SU-DHL-6 (cell line): Measurements from ENCODE around the gene FAU.

Source experiments
- H2AFZ ChIP-seq: fragments of 200-600 bp; sonication (generic); 2 replicates; pipeline ENCODE4 v1.6.1; 2014; ENCODE audit warnings: low read depth, mild to moderate bottlenecking, moderate library complexity, mixed read lengths, antibody characterized with exemption, low read length; ENCODE audit not compliant: severe bottlenecking
- H3F3A ChIP-seq: fragments of 200-600 bp; shearing (Covaris generic); 2 replicates; pipeline ENCODE4 v1.6.0; 2016; ENCODE audit warnings: antibody characterized with exemption, mild to moderate bottlenecking; ENCODE audit not compliant: insufficient read depth
- H3K27ac ChIP-seq: fragments of 200-600 bp; sonication (generic); 2 replicates; pipeline ENCODE4 v1.5.1; 2016; ENCODE audit warnings: low read depth, mild to moderate bottlenecking, low read length, moderate library complexity, mixed read lengths
- H3K27me3 ChIP-seq: fragments of 200-600 bp; sonication (generic), shearing (Covaris generic); 2 replicates; pipeline ENCODE4 v1.6.0; 2014; ENCODE audit warnings: mild to moderate bottlenecking, low read length
- H3K36me3 ChIP-seq: fragments of 200-600 bp; sonication (generic); 2 replicates; pipeline ENCODE4 v1.6.1; 2014; ENCODE audit warnings: mild to moderate bottlenecking, low read length, mixed read lengths
- H3K4me2 ChIP-seq: fragments of 300-600, 200-600 bp; shearing (Covaris generic), sonication (generic); 2 replicates; pipeline ENCODE4 v1.6.0; 2014; ENCODE audit warnings: low read length, low read depth, mild to moderate bottlenecking; ENCODE audit not compliant: poor library complexity, severe bottlenecking
- H3K4me3 ChIP-seq: fragments of 200-600 bp; sonication (generic); 2 replicates; pipeline ENCODE4 v1.5.1; 2014; ENCODE audit warnings: antibody characterized with exemption, low read length, mild to moderate bottlenecking, mixed read lengths; ENCODE audit not compliant: insufficient read depth, poor library complexity, severe bottlenecking
- H3K79me2 ChIP-seq: fragments of 200-600 bp; sonication (generic); 2 replicates; pipeline ENCODE4 v1.6.1; 2014; ENCODE audit warnings: mild to moderate bottlenecking, low read length, moderate library complexity; ENCODE audit not compliant: insufficient read depth
- H3K9ac ChIP-seq: fragments of 200-600 bp; sonication (generic); 2 replicates; pipeline ENCODE4 v1.7.0; 2014; ENCODE audit warnings: mild to moderate bottlenecking, low read length
- H3K9me2 ChIP-seq: fragments of 200-600 bp; sonication (generic); replicated peaks from 2 replicates; pipeline ENCODE4 v1.6.1; 2014; ENCODE audit warnings: low read length; ENCODE audit not compliant: insufficient read depth
- H3K9me3 ChIP-seq: fragments of 200-600 bp; sonication (generic); 2 replicates; pipeline ENCODE4 v1.6.1; 2014; ENCODE audit warnings: low read length, mixed read lengths; ENCODE audit not compliant: insufficient read depth
- H4K20me1 ChIP-seq: fragments of 200-600 bp; sonication (generic); 2 replicates; pipeline ENCODE4 v1.6.1; 2014; ENCODE audit warnings: low read depth, mild to moderate bottlenecking, antibody characterized with exemption, low read length, moderate library complexity, mixed read lengths
- CTCF ChIP-seq: fragments of 200-600 bp; sonication (generic); IDR thresholded peaks from one replicate; pipeline ENCODE4 v1.5.1; 2017; ENCODE audit warnings: antibody characterized with exemption, mild to moderate bottlenecking, low read length, moderate library complexity; ENCODE audit not compliant: insufficient read depth, poor library complexity, severe bottlenecking
- EZH2phosphoT487 ChIP-seq: fragments of 200-600 bp; sonication (generic), shearing (Covaris generic); conservative IDR thresholded peaks from 2 replicates; pipeline ENCODE4 v1.6.1; 2018; ENCODE audit warnings: mild to moderate bottlenecking, antibody characterized with exemption, low read length, moderate library complexity, mixed read lengths

FAU gene

GRCh38 chr11:65078151-65078550, 43.8 kb downstream of the FAU start:
- Histone ChIP-seq H3K27me3 (no peaks in the 10 kb centered on the region), H3K4me2 (peak overlapping the region; percentile 16), H3F3A (peaks cover 12% of the 10 kb centered on the region; the same call in 1 of the 2 replicates), H3K4me3 (no peak overlapping the region), H3K9ac (no peak overlapping the region), H3K36me3 (peaks cover 16% of the 10 kb centered on the region), H2AFZ (no peak overlapping the region), H3K9me2 (no peaks in the 10 kb centered on the region), H3K9me3 (no peaks in the 10 kb centered on the region), H4K20me1 (no peaks in the 10 kb centered on the region; the same call in 1 of the 2 replicates), H3K79me2 (peaks cover 53% of the 10 kb centered on the region), H3K27ac (peak overlapping the region; percentile 8; the same call in 1 of the 2 replicates)
- TF ChIP-seq CTCF (peak; percentile 54), EZH2phosphoT487 (no peak)

GRCh38 chr11:65077451-65077850, 44.5 kb downstream of the FAU start:
- no peaks in the 10 kb centered on the region for H3K9me2 ChIP-seq
- no peaks in the 10 kb centered on the region for H3K27me3 ChIP-seq
- no peaks in the 10 kb centered on the region for H3K9me3 ChIP-seq
- H3K9ac ChIP-seq, result no peak overlapping the region
- no peaks in the 10 kb centered on the region; the same call in 1 of the 2 replicates for H4K20me1 ChIP-seq
- H3F3A ChIP-seq, result peaks cover 12% of the 10 kb centered on the region; the same call in 1 of the 2 replicates
- no peak overlapping the region for H3K27ac ChIP-seq
- H3K4me3 ChIP-seq, result no peak overlapping the region
- peaks cover 13% of the 10 kb centered on the region for H3K36me3 ChIP-seq
- H3K79me2 ChIP-seq, result peaks cover 46% of the 10 kb centered on the region
- H2AFZ ChIP-seq, result no peak overlapping the region
- no peak for TF ChIP-seq CTCF
- TF ChIP-seq EZH2phosphoT487, result no peak
- H3K4me2 ChIP-seq, result no peak overlapping the region

GRCh38 chr11:65072631-65072966, 49.3 kb downstream of the FAU start:
- H3K4me2 ChIP-seq, result no peak overlapping the region
- TF ChIP-seq EZH2phosphoT487, result no peak
- H3K9ac ChIP-seq, result no peak overlapping the region

DNA sequence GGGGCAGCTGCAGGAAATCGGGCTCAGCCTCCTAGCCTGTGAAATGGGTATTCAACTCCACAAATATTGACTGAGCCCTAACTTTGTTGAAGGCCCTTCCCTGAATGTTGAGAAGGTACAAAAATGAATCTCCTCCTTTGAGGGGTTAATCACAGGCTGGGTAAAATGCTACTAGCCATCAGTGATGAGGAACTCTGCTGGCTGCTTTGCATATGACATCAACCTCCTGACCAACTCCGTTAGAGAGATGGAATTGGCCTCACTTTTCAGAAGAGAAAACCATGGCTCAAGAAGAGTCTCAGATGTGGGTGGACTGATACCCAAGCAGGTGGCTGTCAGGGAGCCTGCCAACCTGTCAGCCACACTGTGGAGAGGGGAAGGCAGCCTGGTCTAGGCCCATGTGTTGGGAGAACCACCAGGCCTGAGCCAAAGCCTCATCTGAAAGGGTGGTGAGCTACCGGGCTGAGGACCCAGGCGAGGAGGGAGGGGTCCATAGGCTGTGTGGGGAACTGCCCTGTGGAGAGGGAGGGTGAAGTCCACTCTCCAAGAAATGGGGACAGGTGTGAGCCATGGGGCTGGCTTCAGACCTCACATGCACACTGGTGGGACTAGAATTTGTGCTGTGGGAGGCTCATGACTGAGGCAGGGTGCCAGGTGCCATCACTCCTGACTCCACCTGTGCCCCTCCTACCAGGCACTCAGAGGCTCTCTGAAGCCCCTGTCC, 49.9 kb downstream of the FAU start:
- TF ChIP-seq CTCF (no peak), EZH2phosphoT487 (no peak)
- H3K79me2 ChIP-seq, result no peaks in the 10 kb centered on the region
- H3K9ac ChIP-seq, result no peak overlapping the region
- peaks cover 8% of the 10 kb centered on the region; the same call in 1 of the 2 replicates for H3F3A ChIP-seq
- no peaks in the 10 kb centered on the region; the same call in 1 of the 2 replicates for H4K20me1 ChIP-seq
- H3K9me2 ChIP-seq, result no peaks in the 10 kb centered on the region
- H3K27ac ChIP-seq, result no peak overlapping the region
- H3K4me2 ChIP-seq, result no peak overlapping the region
- no peaks in the 10 kb centered on the region for H3K27me3 ChIP-seq
- H2AFZ ChIP-seq, result no peak overlapping the region
- H3K4me3 ChIP-seq, result no peak overlapping the region
- no peaks in the 10 kb centered on the region for H3K9me3 ChIP-seq
- no peaks in the 10 kb centered on the region; the same call in 1 of the 2 replicates for H3K36me3 ChIP-seq

More at GRCh38 chr11:65072631-65072966, 49.3 kb downstream of the FAU start:
- no peak overlapping the region for H2AFZ ChIP-seq
- H3F3A ChIP-seq, result peaks cover 8% of the 10 kb centered on the region; the same call in 1 of the 2 replicates
- H3K4me3 ChIP-seq, result no peak overlapping the region
- no peaks in the 10 kb centered on the region for H3K9me3 ChIP-seq
- no peaks in the 10 kb centered on the region for H3K27me3 ChIP-seq
- H3K9me2 ChIP-seq, result no peaks in the 10 kb centered on the region
- no peaks in the 10 kb centered on the region; the same call in 1 of the 2 replicates for H4K20me1 ChIP-seq
- H3K79me2 ChIP-seq, result peaks cover 4% of the 10 kb centered on the region; the same call in 1 of the 2 replicates
- peaks cover 3% of the 10 kb centered on the region; the same call in 1 of the 2 replicates for H3K36me3 ChIP-seq
- H3K27ac ChIP-seq, result no peak overlapping the region
